Sigmoid colon (tissue), 7 donors: Measurements from ENCODE around the gene LDB2. TPM values are rescaled to one million over a fixed set of nuclear protein-coding genes. Genes with fewer than 3 reads are reported as not detected.

ENCODE experiments used
- DNase-seq: peaks from one replicate; pipeline ENCODE4 v3.0.0-alpha.2; 2019
- H3K27ac ChIP-seq, 4 donors: fragments of 200-600 bp; sonication (generic); one replicate each; pipeline ENCODE4 v1.5.1; 2016 to 2019; ENCODE audit warnings: mild to moderate bottlenecking in 1 of 4
- H3K27me3 ChIP-seq, 3 donors: fragments of 200-600 bp; sonication (generic); one replicate each; pipeline ENCODE4 v1.5.1; 2019; ENCODE audit warnings: mild to moderate bottlenecking in 1 of 3
- H3K36me3 ChIP-seq, 4 donors: fragments of 200-600 bp; sonication (generic); one replicate each; pipeline ENCODE4 v1.5.1; 2016 to 2019
- H3K4me1 ChIP-seq, 4 donors: fragments of 200-600 bp; sonication (generic); one replicate each; pipeline ENCODE4 v1.5.1; 2017 to 2019
- H3K4me3 ChIP-seq, 4 donors: fragments of 200-600 bp; sonication (generic); one replicate each; pipeline ENCODE4 v1.5.1; 2017 to 2019; ENCODE audit warnings: mild to moderate bottlenecking in 2 of 4, moderate library complexity in 1 of 4
- H3K9me3 ChIP-seq, 4 donors: fragments of 200-600 bp in 3 of 4; sonication (generic) in 3 of 4; one replicate each; pipeline versions ENCODE4 v1.5.1 to v1.6.1; 2013 to 2019
- EP300 ChIP-seq, 4 donors: sonication (generic); formaldehyde crosslinking; IDR thresholded peaks; one replicate each; pipeline ENCODE4 v1.6.1; 2017; ENCODE audit warnings: antibody characterized with exemption in 4 of 4
- POLR2A ChIP-seq, 2 donors: fragments of 450-650 bp; IDR thresholded peaks; one replicate each; pipeline ENCODE4 v1.6.1; 2016; ENCODE audit warnings: antibody characterized with exemption in 2 of 2, mild to moderate bottlenecking in 2 of 2, moderate library complexity in 2 of 2
- POLR2AphosphoS5 ChIP-seq, 4 donors: sonication (generic); formaldehyde crosslinking; IDR thresholded peaks; one replicate each; pipeline ENCODE4 v1.6.1; 2017; ENCODE audit warnings: antibody characterized with exemption in 4 of 4
- WGBS, 2 donors: extraction: QIAGEN DNeasy Blood & Tissue Kit; methylation state at CpG; one replicate each; pipeline ENCODE4 v1.1.7; 2013; 5-methylcytosine and 5-hydroxymethylcytosine counted together
- intact Hi-C: fragments of 100-400 bp; cut with DNase I; formaldehyde crosslinking; loops from one replicate; pipeline ENCODE4 v1.15.1; 2023
- polyA plus RNA-seq, 3 donors: library from polyadenylated mRNA; stranded (reverse); fragments of 200-250 nt; gene quantifications; one replicate each; pipeline ENCODE4 v1.2.3, GENCODE V29; 2013
- total RNA-seq, 4 donors: library from RNA; depleted of rRNA; stranded (reverse); fragments of >200 nt; gene quantifications; one replicate each; pipeline ENCODE4 v1.1.0, GENCODE V29; 2016
- TF ChIP-seq, protein P1 (sequence below), 4 experiments: fragments of 450-650 bp in 3 of 4; fragments of 200-600 bp in 1 of 4; IDR thresholded peaks; one replicate each; pipeline ENCODE4 v1.5.1; 2016 to 2019; ENCODE audit warnings: antibody characterized with exemption in 4 of 4, mild to moderate bottlenecking in 3 of 4, moderate library complexity in 2 of 4
- donor health status: healthy with polysubstance abuse.
- donor health status: Bipolar disorder and iron deficiency.
- donor health status: healthy.

The LDB2 gene
- total and polyA plus RNA-seq, 7 donors, result 2.1 to 28.5 (median 18.3) TPM

DNA sequence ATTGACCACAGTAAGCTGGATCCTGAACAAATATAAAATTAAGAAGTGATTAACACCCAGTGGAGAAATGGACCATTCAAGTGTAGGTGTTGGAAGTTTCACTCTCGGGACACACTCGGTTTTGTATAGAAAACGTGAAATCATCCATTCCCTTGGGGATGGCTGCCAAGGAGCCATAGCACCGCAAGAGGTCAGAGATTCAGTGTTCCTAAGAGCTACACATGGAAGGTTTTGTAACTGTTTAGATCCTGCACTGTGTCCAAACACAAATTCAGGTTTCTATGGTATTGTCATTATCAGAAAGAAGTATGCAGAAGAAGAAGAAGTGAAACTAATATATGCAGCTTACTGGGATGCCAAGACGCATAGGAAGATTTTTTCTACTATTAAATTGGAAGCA is 281.0 kb downstream of the LDB2 start:
- TF ChIP-seq, protein P1, sequence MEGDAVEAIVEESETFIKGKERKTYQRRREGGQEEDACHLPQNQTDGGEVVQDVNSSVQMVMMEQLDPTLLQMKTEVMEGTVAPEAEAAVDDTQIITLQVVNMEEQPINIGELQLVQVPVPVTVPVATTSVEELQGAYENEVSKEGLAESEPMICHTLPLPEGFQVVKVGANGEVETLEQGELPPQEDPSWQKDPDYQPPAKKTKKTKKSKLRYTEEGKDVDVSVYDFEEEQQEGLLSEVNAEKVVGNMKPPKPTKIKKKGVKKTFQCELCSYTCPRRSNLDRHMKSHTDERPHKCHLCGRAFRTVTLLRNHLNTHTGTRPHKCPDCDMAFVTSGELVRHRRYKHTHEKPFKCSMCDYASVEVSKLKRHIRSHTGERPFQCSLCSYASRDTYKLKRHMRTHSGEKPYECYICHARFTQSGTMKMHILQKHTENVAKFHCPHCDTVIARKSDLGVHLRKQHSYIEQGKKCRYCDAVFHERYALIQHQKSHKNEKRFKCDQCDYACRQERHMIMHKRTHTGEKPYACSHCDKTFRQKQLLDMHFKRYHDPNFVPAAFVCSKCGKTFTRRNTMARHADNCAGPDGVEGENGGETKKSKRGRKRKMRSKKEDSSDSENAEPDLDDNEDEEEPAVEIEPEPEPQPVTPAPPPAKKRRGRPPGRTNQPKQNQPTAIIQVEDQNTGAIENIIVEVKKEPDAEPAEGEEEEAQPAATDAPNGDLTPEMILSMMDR (IDR thresholded peaks at IDR 0.05), result no peak
- no peak for TF ChIP-seq POLR2A (IDR thresholded peaks at IDR 0.05)
- no peak for TF ChIP-seq POLR2AphosphoS5 (IDR thresholded peaks at IDR 0.05)
- no peak for TF ChIP-seq EP300 (IDR thresholded peaks at IDR 0.05)
- Histone ChIP-seq H3K9me3 (no peaks in the 10 kb centered on the region), H3K27ac (no peak overlapping the region), H3K4me3 (no peak overlapping the region), H3K36me3 (no peaks in the 10 kb centered on the region), H3K27me3 (no peaks in the 10 kb centered on the region), H3K4me1 (peaks cover 0 to 15% (median 12%) of the 10 kb centered on the region in 4 donors)
- intact Hi-C loops, result no loop called here
- WGBS, 2 donors, result 64 to 81% methylated on average over 5 of the region's 5 CpGs
- no peak for DNase-seq

DNA sequence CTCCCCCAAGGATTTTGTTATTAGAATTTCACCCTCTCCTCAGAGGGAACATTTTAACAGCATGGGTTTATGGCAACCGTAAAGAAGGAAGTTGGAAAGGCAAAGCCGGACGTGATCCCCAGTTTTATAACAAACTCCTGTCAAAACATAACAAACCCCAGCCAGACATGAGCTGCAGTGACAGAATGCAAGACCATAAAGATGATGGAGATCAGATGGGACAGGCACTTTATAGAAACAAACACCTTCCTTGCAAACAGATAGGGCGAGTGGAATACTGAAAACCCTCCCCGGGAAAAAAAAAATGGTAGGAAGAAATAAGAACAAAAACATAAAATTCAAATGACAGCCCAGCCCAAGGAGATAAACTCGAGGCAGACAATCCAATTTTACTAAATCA is 281.4 kb downstream of the LDB2 start:
- H3K9me3 ChIP-seq, result no peaks in the 10 kb centered on the region
- no peaks in the 10 kb centered on the region for H3K27me3 ChIP-seq
- WGBS, 2 donors, result 34 to 40% methylated on average over 6 of the region's 6 CpGs
- peaks cover 0 to 15% (median 12%) of the 10 kb centered on the region in 4 donors for H3K4me1 ChIP-seq
- H3K27ac ChIP-seq, result no peak overlapping the region
- no peak for DNase-seq
- no peaks in the 10 kb centered on the region for H3K36me3 ChIP-seq
- H3K4me3 ChIP-seq, result no peak overlapping the region
- TF ChIP-seq POLR2AphosphoS5 (IDR thresholded peaks at IDR 0.05) (peak in 2 of 4 donors; percentile 44 to 49), EP300 (IDR thresholded peaks at IDR 0.05) (no peak), POLR2A (IDR thresholded peaks at IDR 0.05) (no peak)
- TF ChIP-seq, protein P1 (IDR thresholded peaks at IDR 0.05), result no peak
- intact Hi-C loops, result no loop called here

DNA sequence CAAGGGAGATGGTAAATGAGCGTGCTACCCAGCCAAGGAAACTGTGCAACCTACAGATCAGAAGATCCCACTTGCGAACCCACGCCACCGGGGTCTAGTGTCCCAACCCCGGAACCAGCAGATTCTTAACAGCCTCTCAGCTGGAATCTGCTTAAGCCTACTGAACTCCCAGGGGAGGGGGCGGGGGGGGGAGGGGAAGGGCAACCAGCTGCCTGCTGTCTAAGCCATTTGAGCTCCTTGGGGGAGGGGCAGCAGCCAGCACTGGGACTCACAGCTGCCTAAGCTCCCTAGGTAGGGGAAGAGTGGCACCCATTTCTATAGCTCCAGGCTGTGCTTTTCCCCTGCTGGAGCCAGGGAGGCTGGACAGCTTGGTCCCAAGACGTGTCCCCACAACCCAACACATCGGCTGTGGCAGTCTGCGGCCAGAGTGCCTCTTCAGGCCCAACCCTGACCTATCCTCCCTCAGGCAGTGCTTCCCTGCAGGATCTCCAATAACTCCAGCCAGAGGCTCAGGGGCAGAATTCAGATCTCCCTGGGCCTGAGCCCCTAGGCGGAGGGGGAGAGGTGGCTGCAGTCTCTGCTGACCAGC is 289.2 kb downstream of the LDB2 start:
- Histone ChIP-seq H3K36me3 (no peaks in the 10 kb centered on the region), H3K4me3 (no peak overlapping the region), H3K27me3 (no peaks in the 10 kb centered on the region), H3K9me3 (peaks cover 0 to 2% (median 0%) of the 10 kb centered on the region in 4 donors), H3K27ac (no peak overlapping the region), H3K4me1 (no peaks in the 10 kb centered on the region)
- 84 to 86% methylated on average over 10 of the region's 10 CpGs for WGBS, 2 donors
- intact Hi-C loops, result no loop called here
- no peak for DNase-seq
- TF ChIP-seq EP300 (IDR thresholded peaks at IDR 0.05), result no peak
- TF ChIP-seq, protein P1 (IDR thresholded peaks at IDR 0.05), result no peak
- TF ChIP-seq POLR2A (IDR thresholded peaks at IDR 0.05), result no peak
- no peak for TF ChIP-seq POLR2AphosphoS5 (IDR thresholded peaks at IDR 0.05)

DNA sequence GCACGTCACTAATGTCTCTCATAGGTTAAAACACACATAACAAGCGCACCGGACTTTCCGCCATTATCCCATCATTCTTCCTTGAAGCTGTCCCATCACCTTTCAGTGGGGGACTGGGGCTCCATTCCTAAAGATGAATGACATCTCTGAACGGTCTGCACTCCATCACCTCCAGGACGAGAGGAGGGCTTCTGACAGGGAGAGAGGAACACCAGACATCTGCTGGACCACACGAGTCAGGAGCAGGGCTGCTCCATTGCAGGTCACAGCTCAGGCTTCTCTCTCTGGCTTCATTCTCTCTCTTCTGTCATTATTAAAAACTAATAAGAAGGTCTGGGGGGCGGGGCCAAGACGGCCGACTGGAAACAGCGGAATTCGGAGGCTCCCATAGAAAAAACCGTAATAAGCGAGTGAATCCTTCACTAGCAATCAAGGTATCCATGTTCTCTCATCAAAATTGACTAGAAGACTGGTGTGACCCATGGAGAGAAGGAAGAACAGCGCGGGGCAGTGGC is 289.8 kb downstream of the LDB2 start:
- Histone ChIP-seq H3K4me1 (no peaks in the 10 kb centered on the region), H3K4me3 (no peak overlapping the region)
- TF ChIP-seq, protein P1 (IDR thresholded peaks at IDR 0.05), result no peak
- TF ChIP-seq POLR2AphosphoS5 (IDR thresholded peaks at IDR 0.05) (no peak), EP300 (IDR thresholded peaks at IDR 0.05) (no peak), POLR2A (IDR thresholded peaks at IDR 0.05) (no peak)

More for the DNA sequence above, 289.8 kb downstream of the LDB2 start:
- 86 to 90% methylated on average over 16 of the region's 16 CpGs for whole genome bisulfite sequencing, 2 donors
- H3K36me3 ChIP-seq, result no peaks in the 10 kb centered on the region
- intact Hi-C loops, result no loop called here
- H3K27me3 ChIP-seq, result no peaks in the 10 kb centered on the region
- H3K9me3 ChIP-seq, result peaks cover 0 to 2% (median 0%) of the 10 kb centered on the region in 4 donors
- no peak for DNase-seq
- no peak overlapping the region for H3K27ac ChIP-seq
